Measurements from ENCODE around the gene PHLDA2.
A peak's percentile ranks its signal among the peaks of the same experiment; 100 is the strongest.

Gene PHLDA2, protein sequence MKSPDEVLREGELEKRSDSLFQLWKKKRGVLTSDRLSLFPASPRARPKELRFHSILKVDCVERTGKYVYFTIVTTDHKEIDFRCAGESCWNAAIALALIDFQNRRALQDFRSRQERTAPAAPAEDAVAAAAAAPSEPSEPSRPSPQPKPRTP

DNA sequence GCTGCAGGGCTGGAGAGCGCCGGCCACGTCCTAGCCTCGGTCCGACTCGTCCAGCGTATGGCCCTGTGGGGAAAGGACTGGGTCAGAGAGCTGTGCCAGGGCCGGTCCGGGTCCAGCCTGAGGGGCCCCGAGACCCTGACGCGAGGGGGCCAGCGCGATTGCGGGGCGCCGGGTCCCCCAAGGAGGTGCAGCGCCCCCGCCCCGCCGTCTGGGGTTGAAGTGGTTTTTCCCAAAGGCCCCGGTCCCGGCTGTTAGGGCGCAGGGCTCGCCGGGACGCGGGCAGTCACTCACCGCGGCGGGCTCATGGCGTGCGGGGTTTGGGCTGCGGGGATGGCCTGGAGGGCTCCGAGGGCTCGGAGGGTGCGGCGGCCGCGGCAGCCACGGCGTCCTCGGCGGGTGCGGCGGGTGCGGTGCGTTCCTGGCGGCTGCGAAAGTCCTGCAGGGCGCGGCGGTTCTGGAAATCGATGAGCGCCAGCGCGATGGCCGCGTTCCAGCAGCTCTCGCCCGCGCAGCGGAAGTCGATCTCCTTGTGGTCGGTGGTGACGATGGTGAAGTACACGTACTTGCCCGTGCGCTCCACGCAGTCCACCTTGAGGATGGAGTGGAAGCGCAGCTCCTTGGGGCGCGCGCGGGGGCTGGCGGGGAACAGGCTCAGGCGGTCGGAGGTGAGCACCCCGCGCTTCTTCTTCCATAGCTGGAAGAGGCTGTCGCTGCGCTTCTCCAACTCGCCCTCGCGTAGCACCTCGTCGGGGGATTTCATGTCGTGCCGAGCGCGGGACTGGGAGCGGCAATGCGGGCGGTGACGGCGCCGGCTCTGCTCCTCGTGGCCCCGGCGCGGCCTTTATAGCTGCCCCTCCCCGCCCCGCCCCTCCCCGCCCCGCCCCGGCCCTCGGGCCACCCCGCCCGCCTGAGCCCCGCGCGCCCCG, at the start of gene PHLDA2:
Gene PHLDA2 (minus strand): TSS at position 816 of the 926 bp plus-strand sequence. CDS start 56 bp downstream, at position 760.
- DNase-seq (ENCODE audit: low spot score): peak; percentile 67

DNA sequence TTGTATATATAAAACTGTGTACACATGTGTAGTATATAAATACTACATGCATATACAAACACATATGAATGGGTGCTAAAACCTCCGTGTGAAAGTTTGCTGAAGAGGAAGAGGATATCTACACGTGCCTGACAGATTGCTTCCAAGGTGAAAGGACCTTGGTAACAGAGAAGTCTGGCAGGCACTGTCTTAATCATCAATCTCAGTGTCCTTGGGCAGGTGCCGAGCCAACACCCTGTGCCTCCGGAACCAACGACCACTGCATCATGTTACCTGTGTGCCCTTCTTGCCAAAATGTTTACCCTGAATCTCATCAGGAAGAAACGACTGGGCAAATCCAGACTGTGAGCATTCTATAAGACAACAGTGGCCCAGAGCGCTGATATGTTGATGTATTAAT, 47.9 kb upstream of the PHLDA2 start:
- no peak for DNase-seq (ENCODE audit: low spot score)

DNA sequence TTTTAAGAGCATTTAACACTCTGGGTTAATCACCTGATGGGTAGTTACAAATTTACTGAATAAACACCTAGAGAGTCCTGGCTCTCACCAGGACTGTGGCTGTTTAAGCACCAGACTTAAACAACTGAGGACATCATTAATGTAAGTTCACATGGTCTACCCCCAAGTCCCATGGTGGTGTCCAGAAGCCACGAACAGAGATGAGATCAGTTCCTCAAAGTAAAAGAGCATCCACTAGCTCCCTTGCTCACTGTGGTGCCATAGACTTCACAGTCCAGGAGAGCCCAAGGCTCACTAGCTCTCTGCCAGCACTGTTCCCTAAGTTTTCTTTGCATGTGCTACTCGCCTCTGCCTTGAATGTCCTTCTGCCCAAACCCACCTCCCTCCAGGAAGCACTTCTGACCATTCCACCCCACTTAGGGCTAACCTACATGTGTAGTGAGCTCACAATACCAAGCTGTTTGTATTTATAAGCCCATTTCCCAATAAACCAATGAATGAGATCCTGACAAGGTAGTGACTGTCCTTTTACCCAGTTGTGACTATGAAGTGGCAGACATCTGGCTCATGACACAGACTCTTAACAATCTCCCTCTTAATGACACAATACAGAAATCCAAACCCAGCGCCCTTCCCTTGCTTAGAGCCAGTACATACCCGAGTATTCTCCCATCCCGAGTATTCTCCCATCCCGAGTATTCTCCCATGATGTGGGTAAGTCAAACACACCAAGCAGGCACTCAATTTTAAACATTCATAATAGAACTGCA, 47.3 kb upstream of the PHLDA2 start:
- no peak for DNase-seq (ENCODE audit: low spot score)

DNA sequence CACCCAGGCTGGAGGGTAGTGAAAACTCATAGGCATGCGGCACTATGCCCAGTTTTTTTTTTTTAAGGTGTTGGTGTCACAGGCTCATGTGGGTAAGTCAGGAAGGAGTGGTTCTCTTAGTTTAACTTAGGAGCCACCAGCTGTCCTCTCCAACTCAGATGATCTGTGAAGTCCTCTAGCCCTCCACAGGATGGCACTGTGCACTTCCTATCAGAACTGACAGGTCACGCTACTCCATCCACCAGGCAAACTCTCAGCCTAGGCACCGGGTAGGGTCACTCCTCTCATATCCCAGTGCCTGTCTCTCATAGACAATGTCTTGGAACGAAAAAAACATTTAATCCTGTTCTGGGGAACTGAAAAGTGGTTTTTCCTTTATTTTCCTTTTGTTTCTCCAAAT, 46.4 kb upstream of the PHLDA2 start:
- DNase-seq (ENCODE audit: low spot score): no peak

DNA sequence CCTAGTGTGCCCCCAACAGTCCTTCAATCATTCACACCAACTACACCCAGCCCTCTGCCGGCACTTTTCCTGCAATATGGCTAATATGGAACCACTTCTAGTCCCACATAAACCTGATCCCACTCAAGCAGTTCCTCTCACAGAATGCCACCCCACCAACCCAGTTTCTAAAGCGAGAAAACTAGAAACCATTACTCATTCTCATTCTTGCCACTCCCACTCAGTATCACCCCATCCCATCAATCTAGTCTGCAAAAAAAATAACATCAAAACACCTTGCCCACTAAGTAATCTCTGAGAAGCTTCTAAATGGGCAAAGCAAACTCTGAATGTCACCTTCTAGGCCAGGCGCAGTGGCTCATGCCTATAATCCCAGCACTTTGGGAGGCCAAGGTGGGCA, 45.1 kb upstream of the PHLDA2 start:
- DNase-seq (ENCODE audit: low spot score): no peak

DNA sequence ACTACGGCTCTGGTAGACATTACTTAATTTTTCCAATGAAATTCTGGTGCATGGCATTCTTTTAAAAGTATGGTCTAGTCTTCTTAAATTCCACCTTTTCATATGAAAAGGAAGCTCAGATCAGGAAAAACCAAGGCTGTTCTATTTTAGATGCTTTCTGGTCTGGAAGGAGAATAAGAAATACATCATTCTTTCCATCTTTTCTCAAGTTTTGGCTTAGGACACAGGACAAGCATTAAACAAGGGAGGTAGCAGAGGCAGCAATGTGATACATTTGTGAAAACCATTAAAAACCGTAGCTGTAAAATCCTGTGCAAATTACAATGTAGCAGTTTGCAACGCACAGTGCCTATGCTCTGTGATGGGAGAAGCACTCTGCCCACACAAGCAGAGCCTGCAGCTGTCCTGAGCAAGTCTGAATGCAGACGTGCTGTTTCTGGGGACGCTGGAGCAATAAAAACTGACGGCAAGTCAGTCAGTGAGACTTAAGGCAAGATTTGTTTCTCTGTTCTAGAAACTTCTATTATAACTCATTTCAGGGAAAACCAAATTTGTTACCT, 39.2 kb upstream of the PHLDA2 start:
- no peak for DNase-seq (ENCODE audit: low spot score)

DNA sequence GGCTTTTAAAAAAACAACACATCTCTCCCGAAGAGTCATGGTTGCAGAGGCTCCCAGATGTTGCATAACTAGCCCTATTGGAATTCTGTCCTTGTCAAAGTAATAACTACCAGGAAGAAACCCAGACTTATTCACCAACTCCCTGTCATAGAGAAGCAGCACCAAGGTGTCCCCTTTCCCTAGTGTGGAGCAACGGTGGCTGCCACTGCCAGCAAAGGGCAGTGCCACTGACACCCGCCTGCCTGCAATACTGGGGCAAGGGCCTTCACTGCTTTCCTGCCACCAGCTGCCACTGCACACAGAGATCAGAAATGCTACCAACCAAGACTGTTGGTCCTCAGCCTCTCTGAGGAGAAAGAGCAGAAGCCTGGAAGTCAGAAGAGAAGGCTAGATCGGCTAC, 35.6 kb upstream of the PHLDA2 start:
- DNase-seq (ENCODE audit: low spot score): no peak

DNA sequence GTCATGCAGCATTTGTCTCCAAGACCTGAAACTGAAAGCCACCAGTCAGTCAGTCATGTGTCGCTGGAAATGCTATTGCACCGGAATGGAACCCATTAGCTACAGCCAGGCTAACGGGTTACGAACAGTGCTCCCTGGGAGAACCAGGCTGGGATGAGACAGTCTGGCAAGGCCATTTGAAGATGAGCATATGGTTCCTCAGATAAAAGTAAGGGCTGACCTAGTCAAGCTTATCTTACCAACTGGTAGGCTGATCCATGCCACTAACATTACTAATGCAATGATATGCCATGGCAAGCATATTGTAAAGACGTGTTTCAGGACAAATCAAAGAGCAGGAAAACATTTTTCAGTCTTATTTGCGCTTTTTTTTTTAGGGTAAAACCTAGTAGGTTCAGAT, 34.5 kb upstream of the PHLDA2 start:
- no peak for DNase-seq (ENCODE audit: low spot score)

DNA sequence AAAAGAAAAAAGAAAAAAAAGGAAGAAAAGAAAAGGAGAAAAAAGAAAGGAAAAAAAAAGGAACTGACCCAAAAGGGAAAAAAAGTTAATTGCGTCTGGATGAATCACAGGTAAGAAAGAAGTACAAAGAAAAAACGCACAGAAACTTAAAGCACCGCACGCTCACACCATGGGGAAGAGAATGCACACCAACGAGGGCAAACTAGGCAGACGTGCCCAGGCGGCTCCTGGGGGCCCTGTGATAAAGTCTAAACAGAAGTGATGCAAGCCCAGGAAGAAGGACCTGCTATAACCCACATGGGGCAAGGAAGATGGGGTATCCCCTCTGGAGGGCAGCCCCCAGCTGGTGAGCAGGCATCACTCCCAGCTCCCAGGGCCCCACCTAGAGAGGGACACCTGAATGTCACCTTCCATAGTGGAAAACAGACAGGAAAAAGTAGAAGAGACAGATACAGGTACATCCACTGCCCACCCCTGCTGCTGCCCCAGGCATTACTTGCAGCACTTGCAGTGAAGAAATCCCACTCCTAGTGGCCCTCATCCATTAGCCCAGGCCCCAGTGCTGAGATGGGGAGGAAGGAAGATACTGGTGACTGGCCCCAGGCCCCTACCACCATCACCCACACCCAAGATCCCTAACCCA, 34.0 kb upstream of the PHLDA2 start:
- DNase-seq (ENCODE audit: low spot score): no peak

DNA sequence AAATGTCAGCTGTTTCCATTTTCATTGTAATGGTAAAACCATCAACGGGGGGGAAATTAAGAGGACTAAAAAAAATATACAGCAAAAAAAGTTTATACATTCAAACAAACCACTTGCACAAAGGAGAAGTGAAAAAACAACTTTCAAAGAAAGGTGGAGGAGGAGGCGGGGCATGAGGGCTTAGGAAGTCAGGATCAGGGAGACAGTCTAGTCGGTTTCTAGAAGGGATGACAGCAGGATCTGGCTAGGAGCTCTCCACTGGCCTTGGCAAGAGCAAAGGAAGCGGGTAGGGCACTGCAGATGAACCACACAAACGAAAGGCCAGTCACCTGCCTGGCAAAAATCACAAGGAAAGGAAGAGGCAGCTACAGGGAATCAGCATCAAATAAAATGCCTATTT, 31.9 kb upstream of the PHLDA2 start:
- no peak for DNase-seq (ENCODE audit: low spot score)

DNA sequence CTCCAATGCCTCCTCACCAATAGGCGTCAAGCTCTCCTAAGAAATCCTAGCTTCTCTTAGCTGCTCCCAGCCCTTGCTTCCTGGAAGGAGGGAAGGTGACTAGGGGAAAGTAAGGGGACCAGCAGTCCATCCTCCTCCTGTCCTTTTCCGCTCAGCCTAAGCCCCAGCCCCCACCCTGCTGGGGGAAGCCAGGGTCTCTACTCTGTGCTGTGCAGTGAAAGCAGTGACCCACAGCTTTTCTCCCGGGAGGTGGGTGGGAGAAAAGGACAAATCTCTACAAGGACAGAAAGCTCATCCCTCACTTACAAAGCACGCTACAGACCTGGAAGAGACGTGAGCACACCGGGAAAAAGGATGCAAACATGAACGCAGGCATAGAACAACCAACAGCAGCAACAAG, 30.9 kb upstream of the PHLDA2 start:
- DNase-seq (ENCODE audit: low spot score): no peak

DNA sequence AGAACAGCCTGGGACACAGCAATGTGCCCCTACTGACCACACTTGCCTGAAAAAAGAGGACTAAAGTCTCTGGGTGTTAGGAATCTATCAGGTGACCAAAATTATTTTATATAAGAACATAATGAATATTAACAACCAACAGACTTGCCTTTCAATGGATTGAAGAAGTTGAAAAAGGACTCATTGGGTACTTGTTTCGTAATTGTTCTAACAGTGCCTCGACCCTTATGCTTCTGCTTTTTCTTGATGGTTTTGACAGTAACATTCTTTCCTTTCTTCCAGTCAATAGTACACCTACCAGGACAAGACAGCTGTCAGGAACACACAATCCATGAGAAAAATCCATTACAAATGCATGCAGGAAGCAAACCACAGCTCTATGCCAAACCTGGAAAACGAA, 29.0 kb upstream of the PHLDA2 start:
- DNase-seq (ENCODE audit: low spot score): no peak

DNA sequence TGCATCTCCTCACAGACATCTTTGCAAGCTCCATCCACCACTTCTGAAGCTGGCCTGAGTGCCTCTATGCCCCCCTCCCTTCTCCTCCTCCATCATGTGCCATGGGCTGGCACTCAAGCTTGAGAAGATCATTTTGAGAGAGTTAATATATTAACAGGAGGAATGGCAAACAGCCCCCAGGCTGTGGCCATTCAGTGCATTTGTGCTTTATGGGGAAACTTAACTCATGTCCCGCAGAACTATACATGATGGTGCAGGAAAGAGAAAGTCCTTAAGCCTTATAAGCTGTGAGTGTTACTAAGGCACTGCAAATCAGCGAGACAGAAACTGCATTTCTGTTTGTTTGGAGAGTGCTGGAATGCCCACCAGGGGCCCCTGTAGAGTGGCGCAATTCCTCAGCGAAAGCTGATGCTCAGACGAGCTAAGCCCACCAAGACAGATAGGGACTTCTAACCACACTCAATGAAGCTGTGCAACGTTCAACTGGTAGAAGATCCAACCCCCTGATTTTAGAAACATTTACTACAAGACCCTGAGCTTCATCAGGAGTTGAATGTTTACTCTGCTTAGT, 26.8 kb upstream of the PHLDA2 start:
- no peak for DNase-seq (ENCODE audit: low spot score)

DNA sequence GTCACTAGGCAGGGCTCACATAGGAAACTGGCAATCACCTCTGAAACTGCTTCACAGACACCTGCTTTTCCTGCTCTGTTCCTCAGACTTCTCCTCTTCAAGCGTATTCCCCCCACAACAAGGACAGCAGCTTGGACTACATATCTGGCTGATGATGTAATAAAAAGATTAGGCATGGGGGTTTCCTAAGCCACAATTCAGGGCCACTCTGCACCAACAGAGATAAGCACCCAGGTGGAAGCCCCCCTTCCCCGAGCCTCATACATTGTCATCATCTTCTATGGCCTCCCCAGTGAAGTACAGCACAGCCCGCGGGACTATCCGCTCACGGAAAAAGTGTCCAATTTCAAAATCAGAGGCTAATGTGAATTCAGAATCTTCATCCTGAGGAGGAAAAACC, 25.0 kb upstream of the PHLDA2 start:
- DNase-seq (ENCODE audit: low spot score): no peak

DNA sequence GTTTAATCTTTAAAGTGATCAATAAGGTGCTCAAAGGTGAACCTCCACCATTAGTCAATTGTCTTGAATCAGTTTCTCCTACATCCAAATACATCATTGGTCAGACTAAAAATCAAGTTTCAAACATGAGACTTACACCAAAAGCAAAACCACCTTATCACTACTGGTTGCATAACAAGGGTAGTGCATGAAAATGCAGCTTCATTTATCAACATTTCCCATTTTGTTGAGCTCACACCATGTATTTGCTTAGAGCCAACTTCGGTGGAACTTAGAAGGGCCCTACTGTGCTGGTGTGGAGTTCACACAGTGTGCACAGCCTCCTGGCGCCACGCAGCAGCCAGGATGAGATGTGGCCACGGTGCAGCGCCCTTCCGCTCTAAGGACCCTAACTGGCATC, 23.1 kb upstream of the PHLDA2 start:
- DNase-seq (ENCODE audit: low spot score): no peak

DNA sequence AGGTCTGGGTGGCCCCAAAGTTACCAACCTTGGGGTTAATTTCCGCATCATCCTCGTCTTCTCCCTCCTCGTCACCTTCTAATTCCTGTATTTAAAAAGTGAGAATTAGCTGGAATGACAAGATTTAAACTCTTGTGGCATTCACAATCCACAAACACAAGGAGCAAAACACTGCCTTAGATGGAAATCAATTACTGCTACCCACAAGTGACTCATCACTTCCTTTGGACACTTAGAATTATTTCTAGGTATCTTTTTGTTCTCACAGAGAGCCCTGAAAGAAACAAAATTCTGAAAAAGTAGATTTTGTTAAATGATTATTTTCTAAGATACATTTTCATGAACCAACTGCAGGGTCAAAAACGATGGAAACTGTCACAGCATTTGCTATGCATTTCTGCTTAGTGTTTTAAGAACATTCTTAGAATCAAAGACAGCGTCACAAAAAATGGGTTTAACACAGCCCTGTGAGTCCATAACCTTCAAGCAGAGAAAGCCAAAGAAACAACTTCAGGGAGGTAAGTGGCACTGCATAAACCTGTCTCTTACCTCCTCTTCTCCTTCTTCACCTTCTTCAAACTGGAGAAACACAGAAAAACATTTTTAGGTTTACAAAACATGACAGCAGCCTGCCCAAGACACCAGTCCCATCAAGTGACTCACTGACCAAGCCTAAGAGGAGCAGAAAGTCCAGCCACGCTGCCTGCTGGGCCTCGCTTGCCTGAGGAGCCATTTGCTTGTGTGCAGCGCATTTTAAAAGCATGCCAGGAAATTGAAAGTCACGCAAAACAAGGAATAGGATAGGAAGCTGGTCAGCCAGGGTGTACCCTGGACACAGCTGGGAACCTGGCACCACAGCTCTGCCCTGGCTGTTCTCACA, 22.3 kb upstream of the PHLDA2 start:
- no peak for DNase-seq (ENCODE audit: low spot score)

DNA sequence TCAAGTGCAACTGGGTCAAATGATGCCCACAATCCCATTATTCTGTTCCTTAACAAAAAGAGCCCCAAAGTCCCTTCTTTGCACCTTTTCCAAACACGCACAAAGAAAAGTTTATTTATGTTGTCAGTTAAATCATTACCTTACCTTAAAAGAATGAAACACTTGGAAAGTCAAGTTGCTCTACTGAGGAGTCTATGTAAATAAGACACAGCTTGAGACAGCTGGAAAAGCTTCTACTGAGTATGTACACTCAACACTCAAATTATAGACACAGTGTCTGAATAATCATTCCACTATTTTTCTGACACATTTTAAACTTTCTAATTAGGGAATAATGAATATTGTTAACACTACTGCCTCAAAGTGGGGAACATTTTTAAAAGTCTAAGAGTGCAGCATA, 21.6 kb upstream of the PHLDA2 start:
- DNase-seq (ENCODE audit: low spot score): no peak

DNA sequence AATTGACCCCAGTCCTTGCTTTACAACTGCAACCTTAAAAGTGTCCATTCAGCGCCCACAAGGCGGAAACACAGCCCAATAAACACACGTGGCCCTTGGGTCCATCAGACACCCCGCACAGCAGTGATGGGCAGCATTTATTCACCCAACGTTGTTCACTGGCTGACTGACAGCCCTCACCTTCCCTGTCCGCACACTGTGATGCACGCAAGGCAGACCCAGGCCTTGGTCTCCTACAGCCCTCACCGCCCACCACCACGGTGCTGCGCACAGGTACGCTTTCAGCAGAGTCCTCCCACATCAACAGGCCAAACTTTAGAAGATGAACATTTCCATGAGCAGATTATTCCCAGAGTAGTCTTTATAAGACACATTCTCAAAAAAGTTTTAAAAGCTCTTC, 20.7 kb upstream of the PHLDA2 start:
- DNase-seq (ENCODE audit: low spot score): no peak

DNA sequence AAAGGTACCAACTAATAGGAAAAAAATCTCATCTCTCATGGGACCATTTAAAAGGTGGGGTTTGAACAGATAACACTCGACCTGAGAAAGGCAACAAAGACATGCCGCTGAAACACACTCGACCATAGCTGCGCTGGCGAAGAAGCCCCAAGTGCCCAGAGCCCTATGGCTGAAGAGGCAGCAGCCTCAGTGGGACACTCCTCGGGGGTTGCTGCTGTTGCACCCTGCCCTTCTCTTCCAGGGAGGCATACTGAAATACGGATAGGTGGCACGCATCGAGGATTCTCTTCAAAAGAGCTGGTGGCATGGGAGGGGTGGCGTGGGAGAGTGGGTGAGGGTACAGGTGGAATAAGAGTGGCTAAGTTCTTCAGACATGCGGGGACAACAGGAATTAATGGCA, 18.5 kb upstream of the PHLDA2 start:
- DNase-seq (ENCODE audit: low spot score): no peak

DNA sequence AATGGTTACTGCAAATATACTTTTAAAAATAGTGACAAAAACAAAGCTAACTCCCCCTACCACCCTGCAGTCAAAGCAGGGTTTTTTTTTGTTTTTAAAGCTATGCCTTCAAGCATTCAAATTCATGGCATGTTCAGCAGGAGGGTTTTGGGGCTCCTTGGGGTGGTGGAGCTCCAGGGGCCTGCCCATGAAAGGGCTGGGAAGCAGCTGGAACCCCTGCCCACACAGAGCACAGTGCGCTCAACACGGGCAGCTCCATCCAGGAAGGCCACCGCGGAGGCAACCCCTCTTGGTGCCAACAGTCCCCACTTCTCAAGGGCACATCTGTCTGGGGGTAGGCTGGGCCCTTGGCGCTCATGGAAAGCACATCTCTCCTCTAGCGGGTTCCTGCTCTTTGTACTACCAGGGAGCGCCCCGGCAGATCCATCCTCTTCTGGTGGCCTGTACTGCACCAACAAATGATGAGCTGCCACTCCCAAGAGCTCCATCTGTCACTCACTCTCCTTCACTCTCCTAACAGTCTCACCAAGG, 16.6 kb upstream of the PHLDA2 start:
- no peak for DNase-seq (ENCODE audit: low spot score)
